Ectodermal cell (in vitro differentiated cells): ENCODE data around the gene GAS2L2.

Source experiments
- H3K27ac ChIP-seq: 2 replicates; pipeline ENCODE4 v1.7.0; 2013; ENCODE audit warnings: mild to moderate bottlenecking, low read depth, low read length; ENCODE audit not compliant: insufficient read depth, poor library complexity, severe bottlenecking
- H3K27me3 ChIP-seq: 2 replicates; pipeline ENCODE4 v1.7.0; 2013; ENCODE audit warnings: mild to moderate bottlenecking, low read length; ENCODE audit not compliant: insufficient read depth, control insufficient read depth, poor library complexity, severe bottlenecking
- H3K36me3 ChIP-seq: one replicate; pipeline ENCODE4 v1.7.0; 2013; ENCODE audit warnings: low read length; ENCODE audit not compliant: control insufficient read depth, insufficient read depth
- H3K4me1 ChIP-seq: one replicate; pipeline ENCODE4 v1.7.0; 2013; ENCODE audit warnings: low read length; ENCODE audit not compliant: control insufficient read depth, insufficient read depth
- H3K4me3 ChIP-seq: 2 replicates; pipeline ENCODE4 v1.7.0; 2013; ENCODE audit warnings: low read depth, low read length, control low read depth; ENCODE audit not compliant: insufficient read depth
- H3K9me3 ChIP-seq: 2 replicates; pipeline ENCODE4 v1.7.0; 2013; ENCODE audit warnings: mild to moderate bottlenecking, low read length, moderate library complexity; ENCODE audit not compliant: control insufficient read depth
- WGBS, 2 experiments: methylation state at CpG; one replicate each; pipeline ENCODE4 v1.1.7; 2013; ENCODE audit warnings: missing lambda C conversion rate in 2 of 2; 5-methylcytosine and 5-hydroxymethylcytosine counted together

The GAS2L2 gene

GRCh38 chr17:35701491-35701890, 51.5 kb downstream of the GAS2L2 start:
- Histone ChIP-seq H3K27me3 (no peaks in the 10 kb centered on the region), H3K36me3 (no peaks in the 10 kb centered on the region), H3K4me1 (no peaks in the 10 kb centered on the region), H3K27ac (no peak overlapping the region), H3K9me3 (no peaks in the 10 kb centered on the region), H3K4me3 (no peak overlapping the region)
- 95 to 96% methylated on average over 5 of the region's 5 CpGs for WGBS, 2 experiments

DNA sequence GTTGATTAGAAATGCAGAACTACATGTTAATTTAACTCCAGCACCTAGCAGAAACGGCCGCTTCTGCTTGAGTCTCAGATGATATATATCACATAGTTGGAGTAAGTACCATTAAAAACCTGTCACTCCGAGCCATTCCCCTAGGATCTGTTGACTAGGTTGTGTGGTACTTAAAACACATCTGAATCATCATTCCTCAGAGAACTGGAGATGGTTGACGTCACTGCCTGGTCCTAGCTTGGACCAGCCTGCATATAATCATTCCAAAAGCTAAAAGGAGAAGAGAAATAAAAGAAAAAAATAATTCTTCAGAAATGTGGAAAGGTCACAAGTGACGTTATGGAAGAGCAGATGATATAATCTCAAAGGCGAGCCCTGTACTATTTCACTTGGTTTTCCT, 52.9 kb downstream of the GAS2L2 start:
- H3K27me3 ChIP-seq, result no peaks in the 10 kb centered on the region
- no peaks in the 10 kb centered on the region for H3K36me3 ChIP-seq
- no peak overlapping the region for H3K4me3 ChIP-seq
- no peak overlapping the region for H3K27ac ChIP-seq
- no peaks in the 10 kb centered on the region for H3K4me1 ChIP-seq
- 96 to 98% methylated on average over 5 to 6 of the region's 6 CpGs for WGBS, 2 experiments
- no peaks in the 10 kb centered on the region for H3K9me3 ChIP-seq

DNA sequence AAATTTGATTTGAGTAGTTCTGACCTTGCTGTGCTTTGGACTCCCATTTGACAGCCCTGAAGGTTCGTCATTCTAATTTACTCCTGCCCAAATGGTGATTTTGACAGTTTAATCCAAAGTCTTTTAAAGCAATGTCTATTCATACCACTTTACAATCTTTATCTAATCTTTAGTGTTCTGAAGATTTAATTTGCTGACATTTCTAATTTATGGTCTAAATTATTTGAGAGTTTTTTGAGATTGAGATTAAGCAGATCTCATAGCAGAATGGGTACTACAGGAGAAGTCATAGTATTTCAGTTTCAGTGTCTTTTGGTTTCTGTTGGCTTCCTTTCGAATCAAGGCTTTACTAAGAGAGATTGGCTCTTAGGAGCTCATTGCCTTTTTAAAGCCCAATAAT, 54.2 kb downstream of the GAS2L2 start:
- Histone ChIP-seq H3K27me3 (no peaks in the 10 kb centered on the region), H3K36me3 (no peaks in the 10 kb centered on the region), H3K4me3 (no peak overlapping the region), H3K9me3 (no peaks in the 10 kb centered on the region), H3K4me1 (no peaks in the 10 kb centered on the region), H3K27ac (no peak overlapping the region)
- WGBS, 2 experiments, result 92 to 97% methylated on average over 2 of the region's 2 CpGs

GRCh38 chr17:35695613-35696012, 57.4 kb downstream of the GAS2L2 start:
- no peaks in the 10 kb centered on the region for H3K27me3 ChIP-seq
- H3K9me3 ChIP-seq, result no peaks in the 10 kb centered on the region
- H3K36me3 ChIP-seq, result no peaks in the 10 kb centered on the region
- no peak overlapping the region for H3K27ac ChIP-seq
- 88 to 96% methylated on average over 2 of the region's 2 CpGs for WGBS, 2 experiments
- no peak overlapping the region for H3K4me3 ChIP-seq
- no peaks in the 10 kb centered on the region for H3K4me1 ChIP-seq

DNA sequence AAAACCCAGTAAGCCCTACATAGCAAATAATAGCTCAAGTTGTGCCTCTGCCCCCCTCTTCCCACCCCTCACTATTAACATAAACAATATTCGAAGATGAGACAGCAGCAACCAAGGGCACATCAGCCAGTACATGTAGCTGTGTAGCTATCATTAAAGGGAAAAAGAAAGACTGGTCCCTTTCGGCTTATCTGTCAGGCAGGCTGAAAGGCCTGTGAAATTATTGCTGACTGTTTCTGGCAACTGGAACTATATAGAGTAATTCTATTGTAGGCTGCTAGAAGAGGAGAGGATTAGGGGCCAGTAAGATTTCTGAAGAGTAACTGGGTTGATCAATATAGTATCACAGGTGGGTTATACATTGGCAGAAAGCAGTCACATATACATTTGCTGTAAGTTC, 58.1 kb downstream of the GAS2L2 start:
- Histone ChIP-seq H3K4me3 (no peak overlapping the region), H3K27me3 (no peaks in the 10 kb centered on the region), H3K36me3 (no peaks in the 10 kb centered on the region), H3K9me3 (no peaks in the 10 kb centered on the region), H3K4me1 (no peaks in the 10 kb centered on the region), H3K27ac (no peak overlapping the region)
- WGBS, 2 experiments, result 91 to 96% methylated on average over 2 of the region's 2 CpGs
